Measurements from ENCODE around the gene WDR5B.

GRCh38 chr3:122427857-122428471 is 12.1 kb upstream of the WDR5B start:
- TF ChIP-seq EP300 (IDR thresholded peaks at IDR 0.05) (no peak), POLR2AphosphoS5 (IDR thresholded peaks at IDR 0.05) (no peak), POLR2A (IDR thresholded peaks at IDR 0.05; ENCODE audit: low read depth) (no peak)
- TF ChIP-seq, protein P1, sequence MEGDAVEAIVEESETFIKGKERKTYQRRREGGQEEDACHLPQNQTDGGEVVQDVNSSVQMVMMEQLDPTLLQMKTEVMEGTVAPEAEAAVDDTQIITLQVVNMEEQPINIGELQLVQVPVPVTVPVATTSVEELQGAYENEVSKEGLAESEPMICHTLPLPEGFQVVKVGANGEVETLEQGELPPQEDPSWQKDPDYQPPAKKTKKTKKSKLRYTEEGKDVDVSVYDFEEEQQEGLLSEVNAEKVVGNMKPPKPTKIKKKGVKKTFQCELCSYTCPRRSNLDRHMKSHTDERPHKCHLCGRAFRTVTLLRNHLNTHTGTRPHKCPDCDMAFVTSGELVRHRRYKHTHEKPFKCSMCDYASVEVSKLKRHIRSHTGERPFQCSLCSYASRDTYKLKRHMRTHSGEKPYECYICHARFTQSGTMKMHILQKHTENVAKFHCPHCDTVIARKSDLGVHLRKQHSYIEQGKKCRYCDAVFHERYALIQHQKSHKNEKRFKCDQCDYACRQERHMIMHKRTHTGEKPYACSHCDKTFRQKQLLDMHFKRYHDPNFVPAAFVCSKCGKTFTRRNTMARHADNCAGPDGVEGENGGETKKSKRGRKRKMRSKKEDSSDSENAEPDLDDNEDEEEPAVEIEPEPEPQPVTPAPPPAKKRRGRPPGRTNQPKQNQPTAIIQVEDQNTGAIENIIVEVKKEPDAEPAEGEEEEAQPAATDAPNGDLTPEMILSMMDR (IDR thresholded peaks at IDR 0.05) = no peak

All from esophagus muscularis mucosa (tissue), 4 donors.